Fibroblast of lung (primary cell): ENCODE measurements around the gene PASD1. TPM values are rescaled to one million over a fixed set of nuclear protein-coding genes. Genes with fewer than 3 reads are reported as not detected.
A peak's percentile ranks its signal among the peaks of the same experiment; 100 is the strongest.

Experiments used
- DNase-seq, 2 donors: peaks; one replicate each; pipeline versions ENCODE4 v3.0.0 to v3.0.0-alpha.2; 2010; ENCODE audit warnings: low read depth in 2 of 2
- H2AFZ ChIP-seq: 2 replicates; pipeline ENCODE4 v1.5.1; 2012; ENCODE audit warnings: low read length, control low read depth, inconsistent platforms
- H3K27ac ChIP-seq: 2 replicates; pipeline ENCODE4 v1.5.1; 2011; ENCODE audit warnings: low read length, control low read depth; ENCODE audit not compliant: insufficient read depth
- H3K27me3 ChIP-seq: 2 replicates; pipeline ENCODE4 v1.5.1; 2011; ENCODE audit warnings: mild to moderate bottlenecking, low read length; ENCODE audit not compliant: control insufficient read depth, insufficient read depth
- H3K36me3 ChIP-seq: 2 replicates; pipeline ENCODE4 v1.5.1; 2011; ENCODE audit warnings: low read length; ENCODE audit not compliant: control insufficient read depth, insufficient read depth
- H3K4me1 ChIP-seq: 2 replicates; pipeline ENCODE4 v1.5.1; 2011; ENCODE audit warnings: low read length; ENCODE audit not compliant: control insufficient read depth, insufficient read depth; ENCODE audit errors: extremely low read depth
- H3K4me2 ChIP-seq: 2 replicates; pipeline ENCODE4 v1.5.1; 2011; ENCODE audit warnings: low read length, control low read depth; ENCODE audit not compliant: insufficient read depth; ENCODE audit errors: extremely low read depth
- H3K4me3 ChIP-seq, 4 experiments: fragments of 200-600 bp in 1 of 4; sonication (generic) in 1 of 4; replicated peaks in 1 of 4; 2 replicates each; pipeline ENCODE4 v1.5.1; 2011 to 2016; ENCODE audit warnings: low read length in 4 of 4, low read depth in 3 of 4, mild to moderate bottlenecking in 3 of 4, control low read depth in 2 of 4, inconsistent platforms in 1 of 4, mixed read lengths in 1 of 4; ENCODE audit not compliant: insufficient read depth in 1 of 4; ENCODE audit errors: control extremely low read depth in 1 of 4
- H3K79me2 ChIP-seq: 2 replicates; pipeline ENCODE4 v1.5.1; 2012; ENCODE audit warnings: mild to moderate bottlenecking, low read length, inconsistent platforms; ENCODE audit not compliant: control insufficient read depth, insufficient read depth
- H3K9ac ChIP-seq: 2 replicates; pipeline ENCODE4 v1.5.1; 2011; ENCODE audit warnings: mild to moderate bottlenecking, low read length, control low read depth; ENCODE audit not compliant: insufficient read depth
- H3K9me3 ChIP-seq: 2 replicates; pipeline ENCODE4 v1.5.1; 2012; ENCODE audit warnings: low read depth, low read length; ENCODE audit not compliant: control insufficient read depth, insufficient read depth
- H4K20me1 ChIP-seq: 2 replicates; pipeline ENCODE4 v1.5.1; 2011; ENCODE audit warnings: low read length; ENCODE audit not compliant: control insufficient read depth, insufficient read depth; ENCODE audit errors: extremely low read depth
- EZH2 ChIP-seq: IDR thresholded peaks from 2 replicates; pipeline ENCODE4 v1.5.1; 2012; ENCODE audit warnings: low read length, control low read depth, mild to moderate bottlenecking; ENCODE audit errors: missing control alignments
- polyA plus RNA-seq, 2 donors: library from polyadenylated mRNA; depleted of rRNA in 1 of 2; stranded (reverse) in 1 of 2; unstranded in 1 of 2; fragments of >200 nt; gene quantifications; 2 replicates each; pipeline ENCODE4 v1.2.1, GENCODE V29; 2011 to 2012; ENCODE audit warnings: missing spikeins in 1 of 2
- total RNA-seq: library from RNA; depleted of rRNA; stranded (reverse); fragments of >200 nt; gene quantifications from 2 replicates; pipeline ENCODE4 v1.2.1, GENCODE V29; 2014
- TF ChIP-seq, protein P1 (sequence below), 2 donors: IDR thresholded peaks in 1 of 2; conservative IDR thresholded peaks in 1 of 2; 1 replicate in 1 of 2; 2 replicates in 1 of 2; pipeline ENCODE4 v1.5.1; 2011 to 2012; ENCODE audit warnings: low read length in 2 of 2, control low read depth in 1 of 2, inconsistent platforms in 1 of 2, low read depth in 1 of 2, mild to moderate bottlenecking in 1 of 2

PASD1 gene
- total and polyA plus RNA-seq, 2 donors (not counting 1 experiment from before 2014, with no cell fraction given), result not detected

DNA sequence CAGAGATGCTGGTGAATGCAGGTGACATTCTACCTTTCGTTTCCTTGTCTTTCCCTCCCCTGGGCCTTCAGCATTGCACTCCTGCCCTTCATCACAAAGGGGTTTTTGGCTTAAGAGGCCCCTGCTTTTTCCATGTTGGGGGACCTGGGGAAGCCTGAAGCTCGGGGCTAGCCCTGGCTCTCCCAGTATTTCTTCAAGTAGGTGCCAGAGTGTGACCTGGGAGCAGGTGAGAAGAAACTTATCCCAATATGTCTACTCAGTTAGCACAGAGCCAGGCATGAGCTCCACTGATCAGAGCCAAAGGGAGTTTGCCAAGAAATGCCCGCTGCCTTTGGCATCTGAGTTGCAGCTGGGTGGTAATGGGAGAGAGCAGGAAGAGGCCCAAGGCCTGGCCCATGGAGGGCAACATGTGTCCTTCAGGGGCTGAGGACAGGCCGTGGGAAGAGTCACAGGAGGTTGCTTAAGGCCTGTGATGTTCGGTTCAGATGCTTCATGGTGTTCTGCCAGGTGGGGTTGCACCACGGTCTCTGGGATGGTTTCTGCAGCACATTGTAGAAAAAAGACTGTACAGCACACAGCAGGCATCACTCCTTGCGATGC, 139.4 kb downstream of the PASD1 start:
- Histone ChIP-seq H2AFZ (no peak overlapping the region), H3K36me3 (no peaks in the 10 kb centered on the region), H4K20me1 (no peaks in the 10 kb centered on the region), H3K9me3 (no peaks in the 10 kb centered on the region), H3K4me2 (no peak overlapping the region), H3K9ac (no peak overlapping the region), H3K27ac (no peak overlapping the region), H3K4me1 (no peaks in the 10 kb centered on the region), H3K27me3 (no peaks in the 10 kb centered on the region), H3K4me3 (no peak overlapping the region), H3K79me2 (no peaks in the 10 kb centered on the region)
- DNase-seq, result no peak
- no peak for TF ChIP-seq EZH2
- TF ChIP-seq, protein P1, sequence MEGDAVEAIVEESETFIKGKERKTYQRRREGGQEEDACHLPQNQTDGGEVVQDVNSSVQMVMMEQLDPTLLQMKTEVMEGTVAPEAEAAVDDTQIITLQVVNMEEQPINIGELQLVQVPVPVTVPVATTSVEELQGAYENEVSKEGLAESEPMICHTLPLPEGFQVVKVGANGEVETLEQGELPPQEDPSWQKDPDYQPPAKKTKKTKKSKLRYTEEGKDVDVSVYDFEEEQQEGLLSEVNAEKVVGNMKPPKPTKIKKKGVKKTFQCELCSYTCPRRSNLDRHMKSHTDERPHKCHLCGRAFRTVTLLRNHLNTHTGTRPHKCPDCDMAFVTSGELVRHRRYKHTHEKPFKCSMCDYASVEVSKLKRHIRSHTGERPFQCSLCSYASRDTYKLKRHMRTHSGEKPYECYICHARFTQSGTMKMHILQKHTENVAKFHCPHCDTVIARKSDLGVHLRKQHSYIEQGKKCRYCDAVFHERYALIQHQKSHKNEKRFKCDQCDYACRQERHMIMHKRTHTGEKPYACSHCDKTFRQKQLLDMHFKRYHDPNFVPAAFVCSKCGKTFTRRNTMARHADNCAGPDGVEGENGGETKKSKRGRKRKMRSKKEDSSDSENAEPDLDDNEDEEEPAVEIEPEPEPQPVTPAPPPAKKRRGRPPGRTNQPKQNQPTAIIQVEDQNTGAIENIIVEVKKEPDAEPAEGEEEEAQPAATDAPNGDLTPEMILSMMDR (conservative IDR thresholded peaks at IDR 0.05 in 1 of 2, IDR thresholded peaks at IDR 0.05 in 1 of 2; ENCODE audit: low read depth in 1 of 2, low read length in 2 of 2), result no peak

DNA sequence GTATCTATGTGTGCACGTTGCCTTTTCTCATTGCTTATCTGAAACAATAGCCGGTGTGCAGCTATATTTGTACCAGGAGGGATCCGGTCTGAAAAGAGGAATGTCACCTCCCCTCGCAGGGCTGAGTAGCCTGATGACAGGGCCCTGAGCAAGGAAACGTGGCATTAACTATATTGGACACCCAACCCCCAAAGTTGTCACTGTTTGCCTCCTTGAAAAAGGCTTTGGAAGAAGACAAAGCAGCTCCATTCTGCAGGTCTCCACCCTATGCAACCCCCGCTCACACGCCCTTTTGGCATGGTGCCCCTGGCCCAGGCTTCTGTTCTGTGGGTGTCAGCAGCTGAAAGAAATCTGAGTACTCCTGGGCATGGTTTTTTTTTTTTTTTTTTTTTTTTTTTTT, 140.0 kb downstream of the PASD1 start:
- Histone ChIP-seq H3K27ac (no peak overlapping the region), H3K27me3 (no peaks in the 10 kb centered on the region), H2AFZ (no peak overlapping the region), H3K9ac (no peak overlapping the region), H4K20me1 (no peaks in the 10 kb centered on the region), H3K79me2 (no peaks in the 10 kb centered on the region), H3K4me3 (no peak overlapping the region), H3K36me3 (no peaks in the 10 kb centered on the region), H3K4me2 (no peak overlapping the region), H3K4me1 (no peaks in the 10 kb centered on the region), H3K9me3 (no peaks in the 10 kb centered on the region)
- TF ChIP-seq EZH2, result no peak
- TF ChIP-seq, protein P1 (conservative IDR thresholded peaks at IDR 0.05 in 1 of 2, IDR thresholded peaks at IDR 0.05 in 1 of 2; ENCODE audit: low read depth in 1 of 2, low read length in 2 of 2), result no peak
- DNase-seq, result peak in 1 of 2 donors; percentile 29

DNA sequence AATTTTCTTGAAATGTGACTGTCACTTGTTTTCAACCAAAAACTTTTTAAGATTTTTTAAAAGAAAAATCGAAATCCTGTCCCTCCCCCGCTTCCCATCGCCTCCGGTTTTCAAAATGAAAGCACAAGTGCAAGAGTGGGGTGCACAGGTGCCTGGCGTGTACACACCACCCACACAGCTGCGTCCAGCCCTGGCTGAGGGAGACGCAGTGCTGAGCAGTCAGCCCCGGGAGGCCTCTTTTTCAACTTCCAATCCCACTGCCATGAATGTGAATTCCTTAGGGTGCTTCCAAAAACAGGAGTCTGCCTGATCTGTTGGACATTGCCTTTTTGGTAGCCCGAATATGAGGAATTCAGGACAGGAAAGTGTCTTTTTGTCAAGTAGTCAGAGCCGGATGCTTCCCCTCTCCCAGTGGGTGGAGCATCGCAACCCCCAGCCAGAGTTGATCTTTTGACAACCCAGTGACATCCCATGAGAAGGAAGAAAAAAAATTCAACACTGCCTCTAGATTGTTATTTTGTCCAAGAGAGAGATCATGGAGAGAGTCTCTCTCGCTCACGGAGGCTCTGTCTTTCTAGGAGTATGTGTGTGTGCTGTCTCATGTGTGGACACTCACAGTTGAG, 140.7 kb downstream of the PASD1 start:
- peak in 1 of 2 donors; percentile 6 for DNase-seq
- Histone ChIP-seq H3K27ac (no peak overlapping the region), H3K9me3 (no peaks in the 10 kb centered on the region), H3K79me2 (no peaks in the 10 kb centered on the region), H3K27me3 (no peaks in the 10 kb centered on the region), H4K20me1 (no peaks in the 10 kb centered on the region), H2AFZ (no peak overlapping the region), H3K4me1 (no peaks in the 10 kb centered on the region), H3K4me2 (no peak overlapping the region), H3K9ac (no peak overlapping the region), H3K36me3 (no peaks in the 10 kb centered on the region), H3K4me3 (no peak overlapping the region)
- TF ChIP-seq, protein P1 (conservative IDR thresholded peaks at IDR 0.05 in 1 of 2, IDR thresholded peaks at IDR 0.05 in 1 of 2; ENCODE audit: low read depth in 1 of 2, low read length in 2 of 2), result no peak
- TF ChIP-seq EZH2, result no peak
